ENCODE data around the gene GCH1.

- TF ChIP-seq POLR2A (IDR thresholded peaks at IDR 0.05) (no peak), CTCF (IDR thresholded peaks at IDR 0.05) (no peak)
These were observed 12.7 kb downstream of the GCH1 start for GRCh38 chr14:54889919-54890318.

Measured in gastroesophageal sphincter (tissue), 3 donors.